GM12878 (cell line): ENCODE results near the gene SPRY2. TPM values are rescaled to one million over a fixed set of nuclear protein-coding genes. Genes with fewer than 3 reads are reported as not detected.

Experiments
- ATAC-seq: fragments of 200-7000 bp; cut with Tn5 transposase; 3 replicates; pipeline ENCODE4 v1.9.1; 2020; ENCODE audit warnings: mild to moderate bottlenecking, moderate library complexity
- BruUV-seq: library from RNA; stranded (reverse); fragments of 400-500 nt; replicated peaks from 2 replicates; lab custom pipeline; 2021; lab: Mats Ljungman, UMichigan
- CTCF ChIA-PET: fragments of 300-600 bp; sonication (Branson Sonifier 250); formaldehyde crosslinking; extraction: SDS; loops from one replicate; lab custom pipeline; 2021; ENCODE audit warnings: inconsistent platforms; lab: Yijun Ruan, JAX
- POLR2A ChIA-PET: fragments of 350-600 bp; formaldehyde crosslinking; extraction: SDS; loops from one replicate; lab custom pipeline; 2021; ENCODE audit warnings: inconsistent platforms; lab: Charles Lee
- RAD21 ChIA-PET: fragments of 300-600 bp; sonication (Branson Sonifier 250); formaldehyde crosslinking; loops from one replicate; lab custom pipeline; 2023; ENCODE audit warnings: antibody characterized with exemption; ENCODE audit not compliant: unreplicated experiment; lab: Charles Lee
- SMC1A ChIA-PET: fragments of 300-600 bp; sonication (Branson Sonifier 250); formaldehyde crosslinking; loops from one replicate; lab custom pipeline; 2023; ENCODE audit not compliant: unreplicated experiment, uncharacterized antibody; lab: Charles Lee
- DNase-seq: peaks from one replicate; pipeline ENCODE4 v3.0.0-alpha.2; 2011; ENCODE audit warnings: low read depth, low spot score
- FAIRE-seq: peaks from 3 replicates; lab custom pipeline; 2011; peaks lifted over from hg19 to GRCh38; lab: Jason Lieb, UNC
- H2AFZ ChIP-seq: 2 replicates; pipeline ENCODE4 v1.6.0; 2011; ENCODE audit warnings: low read depth, low read length, control low read depth; ENCODE audit not compliant: control insufficient read depth
- H3K27ac ChIP-seq: 2 replicates; pipeline ENCODE4 v1.5.1; 2011; ENCODE audit warnings: control low read depth; ENCODE audit not compliant: control insufficient read depth, insufficient read depth
- H3K27me3 ChIP-seq, 2 experiments: replicated peaks in 1 of 2; 2 replicates each; pipeline versions ENCODE4 v1.6.0 to v1.6.1; 2011; ENCODE audit warnings: low read length in 1 of 2; ENCODE audit not compliant: control insufficient read depth in 2 of 2, insufficient read depth in 2 of 2
- H3K36me3 ChIP-seq, 2 experiments: 2 replicates each; pipeline ENCODE4 v1.5.1; 2011; ENCODE audit warnings: low read length in 1 of 2; ENCODE audit not compliant: control insufficient read depth in 2 of 2, insufficient read depth in 2 of 2
- H3K4me1 ChIP-seq: 2 replicates; pipeline ENCODE4 v1.6.1; 2011; ENCODE audit warnings: mild to moderate bottlenecking, low read length, moderate library complexity, mixed read lengths; ENCODE audit not compliant: control insufficient read depth, insufficient read depth
- H3K4me2 ChIP-seq: 2 replicates; pipeline ENCODE4 v1.6.0; 2011; ENCODE audit warnings: control low read depth; ENCODE audit not compliant: control insufficient read depth, insufficient read depth
- H3K4me3 ChIP-seq: fragments of 200-600 bp; sonication (generic); 2 replicates; pipeline ENCODE4 v1.5.1; 2016
- H3K79me2 ChIP-seq: 2 replicates; pipeline ENCODE4 v1.6.0; 2011; ENCODE audit warnings: low read length; ENCODE audit not compliant: control insufficient read depth, insufficient read depth
- H3K9ac ChIP-seq: 2 replicates; pipeline ENCODE4 v1.8.0; 2011; ENCODE audit warnings: low read length, control low read depth, mixed read lengths; ENCODE audit not compliant: control insufficient read depth, insufficient read depth
- H3K9me3 ChIP-seq: replicated peaks from 3 replicates; pipeline ENCODE4 v1.5.1; 2011; ENCODE audit warnings: mild to moderate bottlenecking, low read length; ENCODE audit not compliant: control insufficient read depth, insufficient read depth
- H4K20me1 ChIP-seq: 2 replicates; pipeline ENCODE4 v1.6.0; 2011; ENCODE audit not compliant: control insufficient read depth, insufficient read depth
- FOS ChIP-seq: IDR thresholded peaks from 3 replicates; pipeline ENCODE4 v1.6.1; 2011; ENCODE audit warnings: borderline replicate concordance; ENCODE audit not compliant: insufficient read length; ENCODE audit errors: extremely low read depth
- IRF4 ChIP-seq: IDR thresholded peaks from 2 replicates; pipeline ENCODE4 v1.6.1; 2011; ENCODE audit warnings: low read depth, low read length
- LARP7 ChIP-seq: fragments of 450-650 bp; IDR thresholded peaks from 2 replicates; pipeline ENCODE4 v1.6.1; 2017; ENCODE audit warnings: mild to moderate bottlenecking
- MTA3 ChIP-seq: IDR thresholded peaks from 2 replicates; pipeline ENCODE4 v1.6.1; 2012; ENCODE audit warnings: low read length, inconsistent platforms, borderline replicate concordance
- NFYA ChIP-seq: IDR thresholded peaks from 2 replicates; pipeline ENCODE4 v1.6.1; 2011; ENCODE audit warnings: low read depth, mild to moderate bottlenecking, low read length, improper control_type of control experiment, borderline replicate concordance
- PML ChIP-seq: IDR thresholded peaks from 2 replicates; pipeline ENCODE4 v1.6.1; 2012; ENCODE audit warnings: low read length, inconsistent platforms
- PRDM15 ChIP-seq: fragments of 450-650 bp; formaldehyde crosslinking; IDR thresholded peaks from 2 replicates; pipeline ENCODE4 v1.4.0; 2020; ENCODE audit warnings: mild to moderate bottlenecking, moderate library complexity
- RAD21 ChIP-seq: IDR thresholded peaks from 2 replicates; pipeline ENCODE4 v1.6.1; 2011; ENCODE audit warnings: mild to moderate bottlenecking, low read depth, low read length, moderate library complexity; ENCODE audit not compliant: insufficient read depth
- RUNX3 ChIP-seq: IDR thresholded peaks from 2 replicates; pipeline ENCODE4 v1.6.1; 2012; ENCODE audit warnings: low read length, inconsistent platforms
- SMAD5 ChIP-seq: IDR thresholded peaks from 2 replicates; pipeline ENCODE4 v1.6.1; 2016; ENCODE audit warnings: antibody characterized with exemption, low read depth
- SUPT20H ChIP-seq: IDR thresholded peaks from 2 replicates; pipeline ENCODE4 v1.6.1; 2011; ENCODE audit warnings: low read depth, mild to moderate bottlenecking, low read length, moderate library complexity, borderline replicate concordance; ENCODE audit not compliant: control insufficient read depth
- ZBTB11 ChIP-seq: fragments of 450-650 bp; formaldehyde crosslinking; IDR thresholded peaks from 2 replicates; pipeline ENCODE4 v1.5.0; 2022; ENCODE audit warnings: mild to moderate bottlenecking, missing genetic modification characterization
- ZNF384 ChIP-seq: IDR thresholded peaks from 2 replicates; pipeline ENCODE4 v1.6.1; 2012; ENCODE audit warnings: low read depth, mild to moderate bottlenecking, low read length, improper control_type of control experiment, borderline replicate concordance
- WGBS: methylation state at CpG from one replicate; pipeline ENCODE4 v1.1.6; 2016; ENCODE audit warnings: low lambda C conversion rate; ENCODE audit not compliant: insufficient replicate concordance, insufficient coverage; ENCODE audit errors: missing lambda C conversion rate; 5-methylcytosine and 5-hydroxymethylcytosine counted together
- in situ Hi-C: fragments of 300-500 bp; cut with MboI; formaldehyde crosslinking; loops from 9 replicates; pipeline ENCODE4 v1.14.3; 2018; ENCODE audit warnings: mixed read lengths
- intact Hi-C: fragments of 100-400 bp; cut with micrococcal nuclease; formaldehyde crosslinking; loops from one replicate; pipeline ENCODE4 v1.14.2; 2022; ENCODE audit not compliant: unreplicated experiment
- polyA plus RNA-seq, 11 experiments: library from polyadenylated mRNA; depleted of rRNA in 4 of 11; unstranded in 6 of 11; stranded (reverse) in 5 of 11; fragments of >200 nt; fragmentation: Nextera tagmentation in 4 of 11; fragmentation: Illumina TruSeq in 1 of 11; extraction: Ambion mirVana in 4 of 11; extraction: Trizol in 1 of 11; gene quantifications; 1 replicate in 1 of 11; 2 replicates in 10 of 11; pipeline versions ENCODE4 v1.2.1 to v1.2.3, GENCODE V29; 2011 to 2016; ENCODE audit warnings: inconsistent platforms in 2 of 11, missing spikeins in 2 of 11, low read depth in 1 of 11
- total RNA-seq, 4 experiments: library from RNA; depleted of rRNA in 3 of 4; stranded (reverse); fragments of >200 nt in 3 of 4; fragmentation: Illumina TruSeq in 1 of 4; extraction: Trizol in 1 of 4; gene quantifications; 2 replicates each; pipeline versions ENCODE4 v1.2.1 to v1.2.3, GENCODE V29; 2013 to 2021

The SPRY2 gene
- total and polyA plus RNA-seq, 10 of the 15 experiments (the other 5 are each of a cell fraction or from before 2014, with no cell fraction given): 1.8 to 82.1 (median 9.2) TPM

GRCh38 chr13:80342471-80343371 lies 1.8 kb upstream of the SPRY2 start:
- WGBS: 15% methylated on average over 61 of the region's 61 CpGs
- H3K27me3 ChIP-seq: no peaks in the 10 kb centered on the region; a peak in 1 of 4 replicates
- SMC1A ChIA-PET: interaction anchor here (0.7 to 12.6 kb wide), 52 partner anchors 7 to 709 kb away, joined by 3 to 360 read pairs (median 4); no protein-coding TSS in a partner anchor
- peak overlapping the region; percentile 78 for H2AFZ ChIP-seq
- CTCF ChIA-PET: interaction anchor here (0.5 to 12.2 kb wide), 49 partner anchors 12 to 805 kb away, joined by 3 to 228 read pairs (median 4); no protein-coding TSS in a partner anchor
- POLR2A ChIA-PET: interaction anchor here (0.6 to 10.1 kb wide), 16 partner anchors 14 to 668 kb away, joined by 3 to 147 read pairs (median 3); no protein-coding TSS in a partner anchor
- ATAC-seq (peak; percentile 51), DNase-seq (no peak), FAIRE-seq (no peak)
- peak overlapping the region; percentile 41 for H3K4me2 ChIP-seq
- no TSS peak for BruUV-seq
- in situ Hi-C loops (no loop called here), intact Hi-C loops (loop anchor here (2.0 to 5.0 kb wide), 8 partner anchors 20 to 675 kb away; no protein-coding TSS in a partner anchor)
- RAD21 ChIA-PET: interaction anchor here (0.6 to 11.5 kb wide), 52 partner anchors 10 to 919 kb away, joined by 3 to 347 read pairs (median 4); no protein-coding TSS in a partner anchor
- no peaks in the 10 kb centered on the region for H4K20me1 ChIP-seq
- peak overlapping the region; percentile 43; the same call in 1 of the 2 replicates for H3K4me3 ChIP-seq
- H3K27ac ChIP-seq: no peak overlapping the region
- no peaks in the 10 kb centered on the region for H3K36me3 ChIP-seq
- H3K9ac ChIP-seq: no peak overlapping the region
- no peaks in the 10 kb centered on the region for H3K4me1 ChIP-seq
- no peaks in the 10 kb centered on the region for H3K9me3 ChIP-seq
- H3K79me2 ChIP-seq: peaks cover 9% of the 10 kb centered on the region
- TF ChIP-seq SUPT20H (no peak), FOS (no peak), RUNX3 (no peak), IRF4 (0 out of 2 replicates have a peak, but pooled peaks have one; percentile 5), RAD21 (peak; percentile 83), PML (no peak), PRDM15 (CRISPR knock-in tag) (no peak), LARP7 (no peak; the same call in 1 of the 2 replicates), NFYA (no peak), MTA3 (no peak), ZNF384 (no peak; the same call in 1 of the 2 replicates), ZBTB11 (CRISPR knock-in tag) (no peak), SMAD5 (no peak)
